HG03135 (cell line): ENCODE data around the gene PRMT3.
"Not testable (repeated sequence)": the region's sequence is repeated elsewhere in the genome, so short reads cannot be mapped to it uniquely, and the experiment has no call there.

Experiments used
- ATAC-seq: cut with Tn5 transposase; IDR thresholded peaks from one replicate; pipeline ENCODE4 v1.9.1; 2021; ENCODE audit warnings: mild to moderate bottlenecking, moderate library complexity; ENCODE audit not compliant: unreplicated experiment

Gene PRMT3

DNA sequence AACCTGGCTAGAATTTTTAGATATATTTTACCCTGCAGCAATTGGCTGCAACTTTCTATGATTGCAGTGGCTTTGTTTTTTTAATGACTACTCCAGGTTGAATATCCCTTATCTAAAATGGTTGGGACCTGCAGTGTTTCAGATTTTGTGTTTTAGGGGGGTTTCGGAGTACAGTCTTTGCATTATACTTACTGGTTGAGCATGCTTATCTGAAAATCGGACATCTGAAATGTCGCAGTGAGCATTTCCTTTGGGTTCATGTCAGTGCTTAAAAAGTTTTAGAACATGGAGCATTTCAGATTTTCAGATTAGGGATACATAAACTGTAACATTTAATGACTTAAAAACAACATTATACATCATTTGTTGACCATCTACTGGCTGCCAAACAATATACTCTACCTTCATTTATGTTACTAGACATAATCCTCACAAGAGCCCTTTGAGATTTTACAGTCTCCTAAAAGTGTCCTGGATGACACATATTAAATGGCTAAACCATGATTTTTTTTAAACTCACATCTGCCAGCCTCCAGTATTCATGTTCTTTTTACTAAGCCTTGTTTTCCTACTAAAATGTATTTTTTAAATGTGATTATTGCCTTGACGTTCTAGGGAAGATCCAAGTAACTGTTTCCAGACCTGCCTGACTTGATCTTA lies 66.3 kb downstream of the PRMT3 start:
- no peak for ATAC-seq

DNA sequence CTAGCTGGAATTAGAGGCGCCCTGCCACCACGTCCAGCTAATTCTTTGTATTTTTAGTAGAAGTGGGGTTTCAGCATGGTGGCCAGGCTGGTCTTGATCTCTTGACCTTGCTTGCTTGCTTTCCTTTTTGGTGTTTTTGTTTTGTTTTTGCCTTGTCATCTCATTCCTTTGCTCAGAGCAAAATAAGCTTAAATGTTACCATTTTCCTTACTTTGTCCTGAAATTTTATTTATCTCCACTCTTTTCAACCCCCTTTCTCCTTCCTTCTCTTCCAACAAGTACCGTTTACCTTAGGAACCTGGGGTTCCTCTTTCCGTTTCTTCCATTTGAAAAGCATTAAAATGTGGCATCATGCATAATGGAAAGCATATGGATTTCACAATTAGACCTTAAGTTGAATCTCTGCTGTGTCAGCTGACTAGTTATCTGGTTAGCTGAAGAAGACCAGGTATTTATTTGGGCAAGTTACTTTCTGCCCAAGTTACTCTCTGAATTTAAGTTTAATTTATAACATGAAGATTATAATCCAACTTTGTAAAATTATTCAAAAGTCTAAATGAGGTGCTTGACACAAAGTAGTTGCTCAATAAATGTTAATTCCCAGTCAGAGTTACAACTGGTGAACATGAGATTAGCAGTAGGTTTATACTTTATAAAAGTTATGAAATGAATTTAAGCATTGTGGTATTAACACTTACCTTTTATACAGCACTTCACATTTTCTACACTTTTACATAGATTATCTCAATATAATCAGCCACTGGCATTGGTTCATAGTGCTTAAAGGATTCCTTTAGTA lies 69.7 kb downstream of the PRMT3 start:
- no peak for ATAC-seq

DNA sequence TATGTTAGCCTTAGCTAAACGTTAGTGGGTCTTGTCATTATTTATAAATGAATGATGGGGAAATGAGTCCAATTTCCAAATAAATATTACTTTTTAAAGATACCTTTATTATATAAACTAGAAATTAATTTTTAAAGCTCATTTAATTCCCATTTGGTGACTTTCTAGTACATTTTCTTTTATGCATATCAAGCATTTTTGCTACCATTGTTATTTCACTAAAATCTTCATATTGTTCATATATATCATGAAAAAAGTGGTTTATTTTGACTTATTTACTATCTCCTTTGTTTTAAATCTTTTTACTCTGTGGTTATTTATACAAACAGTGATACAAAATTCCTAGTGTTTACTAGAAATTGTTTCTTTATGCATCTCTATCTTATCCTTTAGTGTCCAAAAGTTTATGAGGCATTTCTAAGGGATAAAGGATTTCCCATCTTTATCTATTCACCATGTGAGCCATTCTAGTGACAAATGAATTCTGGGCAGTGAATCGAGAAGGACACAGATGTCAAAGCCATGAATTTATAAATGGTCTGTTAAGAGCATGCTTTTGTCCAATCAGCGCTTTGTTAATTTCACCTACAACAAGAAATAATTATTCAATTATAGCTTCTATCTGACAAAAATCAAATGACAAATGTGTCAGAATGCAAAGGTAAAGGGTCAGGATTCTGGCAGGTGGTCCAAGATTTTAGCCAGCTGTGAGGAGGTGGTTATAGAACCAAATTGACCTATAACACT lies 70.6 kb downstream of the PRMT3 start:
- no peak for ATAC-seq

DNA sequence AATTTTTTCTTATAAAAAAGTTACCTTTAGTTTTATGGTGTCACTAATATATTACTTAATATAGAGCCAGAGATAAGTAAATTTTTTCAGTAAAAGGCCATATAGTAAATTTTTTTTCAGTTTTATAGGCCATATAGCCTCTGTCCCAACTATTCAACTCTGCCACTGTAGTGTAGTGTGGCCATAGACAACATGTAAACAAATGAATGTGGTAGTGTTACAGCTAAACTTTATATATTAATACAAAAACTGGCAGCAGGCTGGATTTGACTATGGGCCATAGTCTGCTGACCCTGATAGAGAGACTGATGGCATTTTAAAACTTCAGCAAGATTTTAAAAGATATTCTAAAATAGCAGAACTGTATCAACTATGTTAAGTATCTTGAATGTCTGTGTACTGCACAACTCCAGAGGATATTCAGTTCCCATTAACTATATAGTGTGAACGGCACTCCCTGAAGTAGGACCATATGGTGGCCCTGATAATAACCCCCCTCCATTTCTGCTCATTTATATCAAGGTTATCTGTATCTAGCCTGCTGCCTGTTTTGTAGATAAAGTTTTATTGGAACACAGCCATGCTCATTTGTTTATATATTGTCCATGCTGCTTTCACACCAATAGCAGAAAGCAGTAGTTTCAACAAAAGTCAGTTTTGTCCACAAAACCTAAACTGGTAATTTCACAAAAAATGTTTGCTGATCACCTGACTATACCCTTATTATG lies 71.6 kb downstream of the PRMT3 start:
- ATAC-seq = no peak

DNA sequence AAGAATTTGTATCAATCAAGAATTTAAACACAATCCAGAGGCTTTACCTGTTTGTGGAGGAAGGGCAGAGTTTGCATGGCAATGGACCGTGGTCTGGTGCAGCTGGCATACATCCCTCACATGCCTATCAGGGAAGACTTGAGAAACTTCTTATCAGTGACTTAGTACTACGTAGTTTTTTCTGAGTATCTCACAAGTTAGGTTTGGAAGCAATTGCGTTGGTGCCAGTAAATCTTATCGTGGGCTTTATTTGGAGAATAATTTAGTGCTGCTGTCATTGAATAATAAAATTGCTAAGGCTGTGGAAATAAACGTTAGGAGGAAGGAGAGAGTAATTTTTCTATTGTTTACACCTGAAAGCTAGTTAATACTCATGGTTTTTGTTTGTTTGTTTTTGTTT lies 72.3 kb downstream of the PRMT3 start:
- no peak for ATAC-seq

- no peak for ATAC-seq
These were observed 77.0 kb downstream of the PRMT3 start for GRCh38 chr11:20464518-20464917.

DNA sequence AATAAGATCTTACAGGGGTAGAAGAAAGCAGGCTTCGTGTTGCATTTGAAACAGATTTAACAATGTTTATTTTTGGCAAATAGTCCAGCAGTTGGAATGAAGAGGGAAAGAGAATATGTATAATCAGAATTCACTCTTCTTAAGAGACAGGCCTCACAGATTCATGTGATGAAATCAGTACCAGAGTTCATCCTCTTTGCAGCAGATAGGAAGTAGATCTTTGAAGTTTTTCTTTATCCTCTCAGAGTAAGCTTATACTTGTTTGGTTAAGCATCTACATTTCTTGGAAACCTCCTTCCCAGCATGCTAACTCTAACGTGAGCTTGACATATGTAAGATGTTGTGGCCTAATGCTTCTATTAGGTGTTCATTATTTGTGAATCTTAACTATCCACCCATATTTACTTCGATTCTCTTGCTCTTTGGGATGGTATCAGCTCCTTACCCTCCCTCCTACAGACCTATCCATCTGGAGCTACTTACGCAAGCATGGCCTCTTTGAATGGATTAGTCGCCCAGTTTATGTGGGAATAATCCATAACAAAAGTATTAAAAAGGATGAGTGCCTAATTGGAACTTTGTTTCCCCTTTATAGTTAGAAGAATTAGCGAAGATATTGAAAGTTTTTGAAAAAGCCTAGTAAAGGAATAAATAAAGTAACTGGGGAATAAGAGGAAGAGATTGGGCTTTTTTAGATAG lies 80.1 kb downstream of the PRMT3 start:
- ATAC-seq = no peak

GRCh38 chr11:20470348-20470747 lies 82.8 kb downstream of the PRMT3 start:
- no peak for ATAC-seq

- not testable (repeated sequence) for ATAC-seq
These were observed 84.4 kb downstream of the PRMT3 start for GRCh38 chr11:20471929-20472328.

- ATAC-seq = no peak
These were observed 86.8 kb downstream of the PRMT3 start for GRCh38 chr11:20474176-20474881.

GRCh38 chr11:20474882-20475517 lies 87.5 kb downstream of the PRMT3 start:
- ATAC-seq = no peak

GRCh38 chr11:20477418-20478090 lies 90.0 kb downstream of the PRMT3 start:
- no peak for ATAC-seq

DNA sequence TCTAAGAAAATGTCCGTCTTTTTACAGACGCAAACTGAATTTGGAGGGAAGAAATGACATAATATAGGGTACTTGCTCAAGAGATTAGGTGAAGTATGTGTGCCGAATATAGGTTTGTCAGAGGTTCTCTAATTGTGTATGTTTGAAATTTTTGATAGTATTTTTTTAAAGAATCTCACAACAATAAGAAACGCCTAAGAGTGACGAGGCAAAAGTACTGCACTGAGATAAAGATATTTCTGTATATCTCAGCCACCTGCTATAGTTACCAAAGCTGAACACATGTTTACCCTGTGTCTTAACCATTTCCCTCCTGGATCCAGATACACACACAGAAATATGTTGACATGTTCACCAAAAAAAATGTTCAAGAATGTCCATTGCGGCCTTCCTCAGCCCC lies 92.0 kb downstream of the PRMT3 start:
- no peak for ATAC-seq

DNA sequence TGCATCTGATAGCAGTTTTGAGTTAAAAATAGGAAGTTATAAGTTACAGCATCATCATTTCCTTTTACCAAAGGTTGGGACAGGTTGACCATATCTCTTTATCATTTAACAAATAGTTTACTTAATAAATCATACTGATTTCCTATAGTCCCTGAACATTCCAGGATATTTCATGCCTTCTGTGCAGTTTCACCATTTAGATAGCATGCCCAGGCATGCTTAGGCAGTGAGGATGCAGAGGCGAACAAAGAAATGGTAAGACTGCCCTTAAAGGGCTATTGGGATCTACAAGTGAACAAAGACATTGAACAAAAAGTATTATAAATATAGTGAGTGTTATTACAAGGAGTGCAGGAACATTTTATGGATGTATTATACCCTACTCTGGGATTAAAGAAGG lies 96.4 kb downstream of the PRMT3 start:
- ATAC-seq = no peak

- ATAC-seq = not testable (repeated sequence)
These were observed 96.9 kb downstream of the PRMT3 start for GRCh38 chr11:20484416-20484815.

DNA sequence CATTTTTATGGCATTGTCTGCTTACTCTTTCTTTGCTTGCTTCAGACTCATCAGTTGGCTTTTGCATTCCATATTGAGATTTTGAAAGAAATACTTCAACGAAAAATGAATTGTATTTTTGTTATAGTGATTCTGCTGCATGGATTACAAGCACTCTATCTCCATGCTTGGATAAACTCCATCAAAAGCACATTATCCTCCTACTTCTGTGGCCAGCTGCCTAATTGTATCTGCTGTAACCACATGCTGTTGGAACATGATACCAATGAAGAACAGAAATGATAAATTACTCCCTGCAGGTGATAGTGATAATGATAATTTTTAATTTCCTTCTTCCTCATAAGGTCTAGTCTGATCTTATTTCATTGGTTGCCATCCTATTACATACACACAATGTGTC lies 100.8 kb downstream of the PRMT3 start:
- no peak for ATAC-seq

- ATAC-seq = peak; percentile 71
These were observed 102.4 kb downstream of the PRMT3 start for GRCh38 chr11:20489948-20490347.

- no peak for ATAC-seq
These were observed 105.8 kb downstream of the PRMT3 start for GRCh38 chr11:20493340-20493739.
